GM18499 (cell line): ENCODE results near the gene SGTA.

ENCODE experiments used
- ATAC-seq: cut with Tn5 transposase; IDR thresholded peaks from one replicate; pipeline ENCODE4 v1.9.1; 2021; ENCODE audit warnings: moderate number of reproducible peaks; ENCODE audit not compliant: insufficient read depth, unreplicated experiment

Gene SGTA

GRCh38 chr19:2774083-2774679, 8.9 kb downstream of the SGTA start:
- ATAC-seq: no peak

- no peak for ATAC-seq
Observed at GRCh38 chr19:2771786-2772674, 11.0 kb downstream of the SGTA start.

GRCh38 chr19:2770055-2771013, 12.7 kb downstream of the SGTA start:
- ATAC-seq: no peak

- ATAC-seq: no peak
Observed at GRCh38 chr19:2769218-2769617, 13.9 kb downstream of the SGTA start.

GRCh38 chr19:2768365-2769132, 14.5 kb downstream of the SGTA start:
- ATAC-seq: no peak

- ATAC-seq: no peak
Observed at GRCh38 chr19:2767688-2768087, 15.4 kb downstream of the SGTA start.

GRCh38 chr19:2766594-2767372, 16.3 kb downstream of the SGTA start:
- ATAC-seq: no peak

- no peak for ATAC-seq
Observed at GRCh38 chr19:2765376-2765775, 17.7 kb downstream of the SGTA start.

GRCh38 chr19:2764945-2765344, 18.1 kb downstream of the SGTA start:
- no peak for ATAC-seq

GRCh38 chr19:2763687-2764086, 19.4 kb downstream of the SGTA start:
- no peak for ATAC-seq

GRCh38 chr19:2762783-2763496, 20.1 kb downstream of the SGTA start:
- no peak for ATAC-seq

- no peak for ATAC-seq
Observed at GRCh38 chr19:2761876-2762782, 20.9 kb downstream of the SGTA start.

- no peak for ATAC-seq
Observed at GRCh38 chr19:2761309-2761677, 21.8 kb downstream of the SGTA start.

GRCh38 chr19:2759965-2760364, 23.1 kb downstream of the SGTA start:
- ATAC-seq: no peak

- no peak for ATAC-seq
Observed at GRCh38 chr19:2759362-2759761, 23.7 kb downstream of the SGTA start.

- ATAC-seq: no peak
Observed at GRCh38 chr19:2758601-2759313, 24.3 kb downstream of the SGTA start.
